Measurements from ENCODE around the gene CRYBG3.
A peak's percentile ranks its signal among the peaks of the same experiment; 100 is the strongest.

The CRYBG3 gene

GRCh38 chr3:97839944-97840343 is 18.1 kb downstream of the CRYBG3 start:
- no peak for DNase-seq

GRCh38 chr3:97841304-97841703 is 19.5 kb downstream of the CRYBG3 start:
- DNase-seq, result no peak

DNA sequence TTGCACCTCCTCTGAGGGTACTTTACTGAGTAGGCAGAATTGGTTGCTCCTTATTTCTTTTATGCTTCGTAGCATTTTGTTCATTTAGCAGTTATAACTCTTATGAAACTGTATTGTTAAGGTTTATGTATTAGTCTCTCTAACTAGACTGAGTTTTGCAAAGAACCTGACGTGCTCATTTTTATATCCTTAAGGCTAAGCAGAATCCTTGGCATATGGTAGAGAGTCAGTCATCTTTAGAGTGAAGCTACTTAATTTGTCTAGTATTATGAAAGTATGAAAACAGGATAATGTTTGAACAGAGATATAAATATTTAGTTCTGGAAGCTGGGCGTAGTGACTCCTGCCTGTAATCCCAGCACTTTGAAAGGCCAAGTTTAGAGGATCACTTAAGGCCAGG is 20.1 kb downstream of the CRYBG3 start:
- DNase-seq, result no peak

- DNase-seq, result no peak
Measured at GRCh38 chr3:97848779-97849178, 27.0 kb downstream of the CRYBG3 start.

DNA sequence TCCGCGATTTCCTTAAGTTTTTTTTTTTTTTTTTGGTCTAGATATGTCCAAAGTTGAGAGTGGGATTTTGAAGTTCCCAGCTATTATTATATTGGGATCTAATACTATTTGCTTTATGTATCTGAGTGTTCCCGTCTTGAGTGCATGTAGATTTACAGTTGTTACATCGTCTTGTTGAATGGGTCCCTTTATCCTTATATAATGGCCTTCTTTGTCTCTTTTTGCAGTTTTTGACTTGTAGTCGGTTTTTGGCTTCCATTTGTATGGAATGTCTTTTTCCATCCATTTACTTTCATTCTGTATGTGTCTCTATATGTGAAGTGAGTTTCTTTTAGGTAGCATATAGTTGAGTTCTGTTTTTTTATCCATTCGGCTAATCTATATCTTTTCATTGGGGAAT is 35.6 kb downstream of the CRYBG3 start:
- DNase-seq, result no peak

- DNase-seq, result no peak
Measured at GRCh38 chr3:97860364-97860763, 38.6 kb downstream of the CRYBG3 start.

DNA sequence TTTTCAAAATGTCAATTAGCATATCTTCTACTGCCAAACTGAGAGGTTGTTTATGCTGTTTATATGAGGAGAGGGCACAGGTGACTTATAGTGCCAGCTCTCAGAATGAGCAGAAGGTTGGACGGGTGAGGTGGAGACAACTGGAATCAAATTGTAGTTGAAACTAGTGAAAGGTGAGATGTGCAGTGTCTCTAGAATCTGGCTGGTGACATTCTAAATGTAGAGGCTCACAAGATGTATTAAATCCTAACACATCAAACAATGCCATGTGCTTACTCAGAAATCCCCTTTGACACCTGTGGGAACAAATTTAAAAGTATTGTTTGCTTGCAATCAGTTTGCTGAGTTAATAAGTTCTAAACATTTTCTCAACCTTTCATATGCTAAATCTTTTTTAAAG is 40.8 kb downstream of the CRYBG3 start:
- DNase-seq, result no peak

DNA sequence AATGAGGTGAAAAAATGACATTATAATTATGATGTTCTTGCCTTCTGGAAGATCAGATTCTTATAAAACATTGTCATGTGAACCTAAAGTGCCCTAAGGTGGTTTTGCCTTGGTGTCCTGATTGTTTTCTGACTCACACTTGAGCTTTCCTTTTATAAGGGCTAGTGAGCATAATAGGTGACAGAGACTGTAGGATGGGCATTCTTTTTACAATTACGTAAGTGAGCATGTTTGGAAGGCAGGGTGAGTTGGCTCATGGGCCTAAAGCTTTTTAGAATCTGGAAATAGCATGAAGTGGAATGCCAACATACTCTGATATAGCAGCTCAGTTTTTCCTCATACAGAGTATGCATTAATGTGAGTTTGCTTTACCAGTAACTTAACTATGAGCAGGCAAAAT is 41.2 kb downstream of the CRYBG3 start:
- DNase-seq, result no peak

GRCh38 chr3:97863775-97864174 is 42.0 kb downstream of the CRYBG3 start:
- no peak for DNase-seq

DNA sequence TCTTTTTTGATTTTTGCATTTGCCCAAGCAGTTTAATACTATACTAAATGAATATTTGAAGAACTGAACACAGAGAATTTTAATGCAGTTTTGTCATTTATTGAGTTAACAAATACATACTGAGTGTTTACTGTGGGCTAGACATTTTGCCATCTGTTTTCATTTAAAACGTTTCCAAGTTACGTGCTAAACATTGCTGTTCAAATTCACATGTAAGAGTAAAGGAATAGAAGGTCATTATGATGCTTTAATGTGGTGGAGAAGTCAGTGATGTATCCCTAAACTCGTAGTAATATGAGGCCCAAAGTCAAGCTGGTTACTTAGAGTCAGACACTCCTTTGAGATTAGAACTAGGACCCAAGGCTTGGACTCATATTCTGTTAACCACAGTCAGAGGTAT is 49.4 kb downstream of the CRYBG3 start:
- peak; percentile 69 for DNase-seq

DNA sequence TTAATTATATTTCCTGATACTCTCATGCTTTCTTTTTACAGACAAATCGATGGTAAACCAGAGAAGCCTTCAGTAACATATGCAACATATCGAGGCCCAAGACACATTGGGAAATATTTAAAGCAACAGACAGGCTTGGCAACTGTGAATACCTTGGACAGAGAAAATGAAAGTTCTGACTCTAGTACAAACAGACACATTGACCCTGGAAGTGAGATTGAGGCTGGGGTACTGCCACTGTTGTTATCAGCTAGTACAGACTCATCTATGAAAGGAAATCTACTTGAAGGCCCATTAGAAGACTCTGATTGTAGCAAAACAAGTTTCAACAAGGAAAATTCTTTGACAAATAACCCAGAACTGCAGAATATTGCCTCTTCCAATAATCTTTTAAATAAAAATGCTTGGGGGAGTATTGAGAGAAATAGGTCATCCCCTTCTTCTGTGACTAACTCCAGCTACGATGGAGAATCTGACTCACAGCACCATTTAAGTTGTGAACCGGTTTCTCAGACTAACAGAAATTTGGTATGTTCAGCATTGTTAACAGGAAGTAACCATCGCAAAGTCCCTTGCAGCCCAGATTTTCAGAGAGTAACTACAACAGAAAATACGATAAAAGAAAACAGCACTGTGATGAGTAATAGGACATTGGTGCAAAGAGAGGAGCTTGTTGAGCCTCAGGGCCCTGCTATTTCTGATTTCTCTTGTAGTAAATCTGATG is 50.2 kb downstream of the CRYBG3 start:
- DNase-seq, result no peak

- peak; percentile 78 for DNase-seq
Measured at GRCh38 chr3:97872525-97873042, 50.8 kb downstream of the CRYBG3 start.

DNA sequence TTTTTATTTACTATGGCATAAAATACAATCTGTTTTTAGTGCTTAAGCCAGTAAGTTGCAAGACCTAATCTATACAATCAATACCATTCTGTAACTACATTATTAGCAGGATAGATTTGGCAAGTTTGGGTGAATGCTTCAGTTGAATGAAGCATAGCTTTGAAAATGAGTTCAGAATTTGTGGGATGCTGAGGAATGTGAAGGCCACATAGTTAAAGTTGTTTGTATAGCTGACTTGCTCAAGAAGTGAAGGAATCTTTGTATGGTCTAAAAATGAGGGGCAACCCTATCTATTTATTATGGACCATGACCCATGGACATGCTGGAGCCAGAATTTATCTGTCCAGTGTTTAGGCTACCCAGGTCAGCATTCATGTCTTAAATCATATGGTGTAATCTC is 58.5 kb downstream of the CRYBG3 start:
- no peak for DNase-seq

- no peak for DNase-seq
Measured at GRCh38 chr3:97882975-97883598, 61.3 kb downstream of the CRYBG3 start.

- DNase-seq, result no peak
Measured at GRCh38 chr3:97883736-97884135, 61.9 kb downstream of the CRYBG3 start.

- no peak for DNase-seq
Measured at GRCh38 chr3:97884586-97885123, 62.8 kb downstream of the CRYBG3 start.

DNA sequence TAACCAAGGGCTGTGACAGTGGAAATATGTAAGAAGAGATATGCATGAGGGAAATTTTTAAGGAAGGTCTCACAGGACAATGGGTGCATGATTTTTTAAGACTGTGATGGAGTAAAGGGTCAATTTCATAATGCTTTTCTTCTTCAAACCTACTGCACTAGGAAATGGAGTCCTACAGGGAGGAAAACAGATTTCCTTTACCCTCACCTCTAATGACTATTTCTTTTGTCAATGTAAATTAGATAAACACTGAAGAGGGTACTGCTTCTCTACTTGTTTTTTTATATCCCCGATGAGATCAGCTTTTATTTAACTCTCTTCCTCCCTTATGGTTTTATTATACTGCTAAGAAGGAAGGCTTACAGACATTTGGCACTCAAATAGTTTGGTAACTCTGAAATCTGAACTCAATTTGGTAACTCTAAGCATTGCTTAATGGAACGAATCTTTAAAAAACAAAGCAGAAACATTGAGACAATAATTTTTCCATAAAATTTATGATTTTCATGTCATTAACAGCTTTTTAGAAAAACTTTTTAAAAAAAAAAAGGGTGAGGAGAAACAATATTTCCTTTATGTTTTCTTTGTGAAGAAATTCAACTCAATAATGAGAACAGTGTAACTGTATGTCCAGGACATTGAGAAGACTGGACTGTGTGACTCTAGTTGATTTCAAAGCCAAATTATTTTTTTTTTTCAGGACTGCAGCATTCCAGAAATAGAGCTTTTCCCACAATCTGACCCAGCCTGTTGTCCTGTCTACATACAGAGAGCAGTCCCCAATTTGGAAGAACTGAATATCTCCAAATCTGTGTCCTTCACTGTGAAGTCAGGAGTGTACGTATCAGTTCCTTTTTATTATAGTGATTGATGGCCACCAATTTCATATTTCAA is 64.4 kb downstream of the CRYBG3 start:
- no peak for DNase-seq

DNA sequence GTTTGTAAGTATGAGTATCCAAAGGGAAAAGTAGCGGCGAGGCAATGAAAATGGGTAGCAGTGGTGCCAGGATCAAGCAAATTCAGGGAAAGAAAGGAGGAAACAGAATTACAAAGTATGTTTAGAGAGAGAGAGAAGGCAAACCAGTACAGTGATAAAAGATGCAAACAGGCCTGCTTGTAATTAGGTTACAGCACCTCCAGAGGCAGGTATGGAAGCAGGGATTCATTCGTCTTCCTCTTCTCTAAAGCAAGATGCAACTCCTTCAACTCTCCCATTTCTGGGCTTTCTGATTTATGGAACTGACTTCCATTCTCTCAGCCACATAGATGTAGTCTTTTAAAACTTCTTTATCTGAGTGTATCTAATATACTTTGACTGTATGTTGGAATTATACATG is 68.0 kb downstream of the CRYBG3 start:
- no peak for DNase-seq

- no peak for DNase-seq
Measured at GRCh38 chr3:97892852-97893251, 71.0 kb downstream of the CRYBG3 start.

DNA sequence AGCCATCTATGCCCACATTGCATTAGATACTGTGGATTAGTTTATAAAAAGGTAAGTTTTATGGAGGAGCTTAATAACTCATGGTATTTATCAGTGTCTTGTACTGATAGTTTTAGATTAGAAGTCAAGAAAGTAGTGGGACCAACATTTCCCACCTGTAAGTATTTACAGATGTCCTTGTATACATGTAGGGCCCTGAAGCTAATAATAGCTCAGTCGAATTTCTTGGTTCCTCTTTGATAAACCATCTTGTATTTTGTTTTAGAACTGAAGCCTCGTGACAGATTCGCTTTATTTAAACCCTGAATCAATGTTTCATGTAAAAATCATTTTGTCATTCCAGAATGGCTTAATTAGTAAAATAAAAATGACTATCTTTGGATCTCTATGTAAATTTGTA is 73.4 kb downstream of the CRYBG3 start:
- DNase-seq, result no peak

DNA sequence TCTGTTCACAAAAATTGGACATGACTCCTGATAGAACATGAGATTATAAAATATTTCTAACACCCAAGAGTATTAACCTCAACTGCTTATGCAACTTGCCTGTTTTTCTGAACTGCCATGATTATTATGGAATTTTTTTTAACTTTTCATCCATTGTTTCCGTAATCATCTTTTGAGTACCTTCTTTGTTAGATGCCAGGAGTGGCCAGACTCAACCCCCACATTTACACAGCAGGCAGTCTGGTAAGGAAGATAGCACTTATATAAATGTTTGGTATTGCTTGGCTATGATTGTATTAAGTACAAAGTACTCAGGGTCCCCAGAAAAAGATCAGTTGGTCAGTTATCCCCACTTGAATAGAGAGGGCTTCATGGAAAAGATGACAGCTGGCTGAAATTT is 74.3 kb downstream of the CRYBG3 start:
- DNase-seq, result no peak

DNA sequence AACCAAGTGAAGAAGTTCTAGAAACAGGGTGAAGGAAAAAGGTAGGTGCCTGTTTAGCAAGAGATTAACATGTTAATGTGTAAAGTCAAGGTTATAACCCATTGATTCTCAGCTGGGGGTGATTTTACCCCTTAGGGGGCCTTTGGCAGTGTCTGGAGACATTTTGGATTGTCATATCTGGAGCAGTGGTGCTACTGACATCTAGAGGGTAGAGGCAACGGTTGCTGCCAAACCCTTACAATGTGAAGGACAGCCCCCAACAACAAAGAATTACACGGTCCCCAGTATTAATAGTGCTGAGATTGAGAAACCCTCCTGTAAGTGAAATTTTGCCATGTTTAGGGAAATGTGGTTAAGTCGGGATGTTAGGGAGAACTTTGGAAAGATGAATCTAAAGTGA is 74.7 kb downstream of the CRYBG3 start:
- no peak for DNase-seq

- no peak for DNase-seq
Measured at GRCh38 chr3:97899331-97899730, 77.5 kb downstream of the CRYBG3 start.

All from NCI-H1694 treated with DMSO at 0.1 percent for 48 hours (cell line).